ENCODE data around the gene NECTIN1.

NECTIN1 gene

GRCh38 chr11:119723243-119723951 is 5.6 kb downstream of the NECTIN1 start:
- Histone ChIP-seq H3K4me3 (ENCODE audit: insufficient read depth, low read depth, low read length) (no peak overlapping the region), H3K27me3 (ENCODE audit: control insufficient read depth, insufficient read depth, low read length, poor library complexity, severe bottlenecking) (no peaks in the 10 kb centered on the region), H3K27ac (ENCODE audit: insufficient read depth, low read depth, low read length, poor library complexity, severe bottlenecking) (no peak overlapping the region), H3K9me3 (ENCODE audit: control insufficient read depth, low read length) (no peaks in the 10 kb centered on the region), H3K36me3 (ENCODE audit: control insufficient read depth, insufficient read depth, low read length) (no peaks in the 10 kb centered on the region), H3K4me1 (ENCODE audit: control insufficient read depth, insufficient read depth, low read length) (peaks cover 58% of the 10 kb centered on the region)
- WGBS, 2 experiments, result 58 to 60% methylated on average over 6 of the region's 6 CpGs

GRCh38 chr11:119722281-119722794 is 6.7 kb downstream of the NECTIN1 start:
- Histone ChIP-seq H3K4me3 (ENCODE audit: insufficient read depth, low read depth, low read length) (no peak overlapping the region), H3K27me3 (ENCODE audit: control insufficient read depth, insufficient read depth, low read length, poor library complexity, severe bottlenecking) (no peaks in the 10 kb centered on the region), H3K4me1 (ENCODE audit: control insufficient read depth, insufficient read depth, low read length) (peaks cover 69% of the 10 kb centered on the region), H3K9me3 (ENCODE audit: control insufficient read depth, low read length) (no peaks in the 10 kb centered on the region), H3K36me3 (ENCODE audit: control insufficient read depth, insufficient read depth, low read length) (no peaks in the 10 kb centered on the region), H3K27ac (ENCODE audit: insufficient read depth, low read depth, low read length, poor library complexity, severe bottlenecking) (no peak overlapping the region)
- 82% methylated on average over 10 of the region's 10 CpGs for WGBS, 2 experiments

- 74 to 76% methylated on average over 13 of the region's 13 CpGs for WGBS, 2 experiments
Measured at GRCh38 chr11:119721129-119722120, 7.6 kb downstream of the NECTIN1 start.

GRCh38 chr11:119720311-119720913 is 8.6 kb downstream of the NECTIN1 start:
- Histone ChIP-seq H3K4me1 (ENCODE audit: control insufficient read depth, insufficient read depth, low read length) (peaks cover 77% of the 10 kb centered on the region), H3K27me3 (ENCODE audit: control insufficient read depth, insufficient read depth, low read length, poor library complexity, severe bottlenecking) (no peaks in the 10 kb centered on the region), H3K4me3 (ENCODE audit: insufficient read depth, low read depth, low read length) (no peak overlapping the region), H3K27ac (ENCODE audit: insufficient read depth, low read depth, low read length, poor library complexity, severe bottlenecking) (no peak overlapping the region), H3K36me3 (ENCODE audit: control insufficient read depth, insufficient read depth, low read length) (no peaks in the 10 kb centered on the region), H3K9me3 (ENCODE audit: control insufficient read depth, low read length) (no peaks in the 10 kb centered on the region)
- 92 to 93% methylated on average over 18 of the region's 18 CpGs for WGBS, 2 experiments

More at GRCh38 chr11:119721129-119722120, 7.6 kb downstream of the NECTIN1 start:
- no peak overlapping the region for H3K27ac ChIP-seq (ENCODE audit: insufficient read depth, low read depth, low read length, poor library complexity, severe bottlenecking)
- peaks cover 77% of the 10 kb centered on the region for H3K4me1 ChIP-seq (ENCODE audit: control insufficient read depth, insufficient read depth, low read length)
- H3K27me3 ChIP-seq (ENCODE audit: control insufficient read depth, insufficient read depth, low read length, poor library complexity, severe bottlenecking), result no peaks in the 10 kb centered on the region
- H3K4me3 ChIP-seq (ENCODE audit: insufficient read depth, low read depth, low read length), result no peak overlapping the region
- no peaks in the 10 kb centered on the region for H3K36me3 ChIP-seq (ENCODE audit: control insufficient read depth, insufficient read depth, low read length)
- H3K9me3 ChIP-seq (ENCODE audit: control insufficient read depth, low read length), result no peaks in the 10 kb centered on the region

GRCh38 chr11:119717839-119718534 is 11.0 kb downstream of the NECTIN1 start:
- H3K4me1 ChIP-seq (ENCODE audit: control insufficient read depth, insufficient read depth, low read length), result peaks cover 74% of the 10 kb centered on the region
- H3K36me3 ChIP-seq (ENCODE audit: control insufficient read depth, insufficient read depth, low read length), result no peaks in the 10 kb centered on the region
- H3K27ac ChIP-seq (ENCODE audit: insufficient read depth, low read depth, low read length, poor library complexity, severe bottlenecking), result peak overlapping the region; percentile 88
- WGBS, 2 experiments, result 24 to 35% methylated on average over 14 of the region's 14 CpGs
- no peak overlapping the region for H3K4me3 ChIP-seq (ENCODE audit: insufficient read depth, low read depth, low read length)
- no peaks in the 10 kb centered on the region for H3K27me3 ChIP-seq (ENCODE audit: control insufficient read depth, insufficient read depth, low read length, poor library complexity, severe bottlenecking)
- H3K9me3 ChIP-seq (ENCODE audit: control insufficient read depth, low read length), result no peaks in the 10 kb centered on the region

GRCh38 chr11:119716582-119717498 is 12.2 kb downstream of the NECTIN1 start:
- H3K36me3 ChIP-seq (ENCODE audit: control insufficient read depth, insufficient read depth, low read length), result no peaks in the 10 kb centered on the region
- H3K27me3 ChIP-seq (ENCODE audit: control insufficient read depth, insufficient read depth, low read length, poor library complexity, severe bottlenecking), result no peaks in the 10 kb centered on the region
- H3K4me1 ChIP-seq (ENCODE audit: control insufficient read depth, insufficient read depth, low read length), result peaks cover 74% of the 10 kb centered on the region
- H3K27ac ChIP-seq (ENCODE audit: insufficient read depth, low read depth, low read length, poor library complexity, severe bottlenecking), result peak overlapping the region; percentile 32
- no peaks in the 10 kb centered on the region for H3K9me3 ChIP-seq (ENCODE audit: control insufficient read depth, low read length)
- no peak overlapping the region for H3K4me3 ChIP-seq (ENCODE audit: insufficient read depth, low read depth, low read length)
- WGBS, 2 experiments, result 89 to 93% methylated on average over 30 of the region's 30 CpGs

- 78 to 82% methylated on average over 5 to 6 of the region's 6 CpGs for WGBS, 2 experiments
- Histone ChIP-seq H3K4me3 (ENCODE audit: insufficient read depth, low read depth, low read length) (no peak overlapping the region), H3K36me3 (ENCODE audit: control insufficient read depth, insufficient read depth, low read length) (no peaks in the 10 kb centered on the region), H3K4me1 (ENCODE audit: control insufficient read depth, insufficient read depth, low read length) (peaks cover 70% of the 10 kb centered on the region), H3K27me3 (ENCODE audit: control insufficient read depth, insufficient read depth, low read length, poor library complexity, severe bottlenecking) (no peaks in the 10 kb centered on the region), H3K27ac (ENCODE audit: insufficient read depth, low read depth, low read length, poor library complexity, severe bottlenecking) (no peak overlapping the region), H3K9me3 (ENCODE audit: control insufficient read depth, low read length) (no peaks in the 10 kb centered on the region)
Measured at GRCh38 chr11:119714590-119714989, 14.4 kb downstream of the NECTIN1 start.

- Histone ChIP-seq H3K4me1 (ENCODE audit: control insufficient read depth, insufficient read depth, low read length) (peaks cover 72% of the 10 kb centered on the region), H3K27me3 (ENCODE audit: control insufficient read depth, insufficient read depth, low read length, poor library complexity, severe bottlenecking) (no peaks in the 10 kb centered on the region), H3K9me3 (ENCODE audit: control insufficient read depth, low read length) (no peaks in the 10 kb centered on the region), H3K27ac (ENCODE audit: insufficient read depth, low read depth, low read length, poor library complexity, severe bottlenecking) (no peak overlapping the region), H3K36me3 (ENCODE audit: control insufficient read depth, insufficient read depth, low read length) (no peaks in the 10 kb centered on the region), H3K4me3 (ENCODE audit: insufficient read depth, low read depth, low read length) (no peak overlapping the region)
- WGBS, 2 experiments, result 91 to 95% methylated on average over 8 of the region's 8 CpGs
Measured at GRCh38 chr11:119714189-119714588, 14.8 kb downstream of the NECTIN1 start.
